SK-N-MC (cell line): ENCODE data around the gene COX4I2.

ENCODE experiments used
- EZH2 ChIP-seq: fragments of 200-600 bp; sonication (generic); IDR thresholded peaks from one replicate; pipeline ENCODE4 v1.6.1; 2017; ENCODE audit warnings: antibody characterized with exemption
- POLR2AphosphoS5 ChIP-seq: IDR thresholded peaks from 2 replicates; pipeline ENCODE4 v1.6.1; 2012; ENCODE audit warnings: mild to moderate bottlenecking, low read depth, low read length, borderline replicate concordance

DNA sequence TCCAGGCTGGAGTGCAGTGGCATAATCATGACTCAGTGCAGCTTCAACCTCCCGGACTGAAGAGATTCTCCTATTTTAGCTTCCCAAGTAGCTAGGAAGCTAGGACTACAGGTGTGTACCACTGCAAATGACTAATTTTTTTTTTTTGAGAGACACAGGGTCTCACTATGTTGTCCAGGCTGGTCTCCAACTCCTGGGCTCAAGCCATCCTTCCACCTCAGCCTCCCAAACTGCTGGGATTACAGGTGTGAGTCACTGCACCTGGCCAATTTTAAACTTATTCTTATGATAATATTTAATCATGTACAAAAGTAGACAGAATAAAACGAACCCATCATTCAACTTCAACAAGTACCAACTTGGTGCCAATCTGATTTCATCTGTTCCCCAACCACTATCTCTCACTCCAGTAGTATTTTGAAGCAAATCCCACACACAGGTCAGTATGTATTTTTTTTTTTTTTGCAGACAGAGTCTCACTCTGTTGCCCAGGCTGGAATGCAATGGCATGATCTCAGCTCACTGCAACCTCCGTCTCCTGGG, 52.5 kb downstream of the COX4I2 start:
- no peak for TF ChIP-seq EZH2
- TF ChIP-seq POLR2AphosphoS5 = no peak
